Stimulated activated CD8-positive, alpha-beta memory T cell treated with anti-CD3 and anti-CD28 coated beads, Interleukin-12 subunit alpha, Interleukin-12 subunit beta, amount 100 ng/mL, for 24 hours (primary cell): ENCODE measurements around the gene RAB26.

ENCODE experiments used
- DNase-seq: peaks from one replicate; pipeline ENCODE4 v3.0.0-alpha.2; 2020; ENCODE audit errors: extremely low read depth

RAB26 gene

DNA sequence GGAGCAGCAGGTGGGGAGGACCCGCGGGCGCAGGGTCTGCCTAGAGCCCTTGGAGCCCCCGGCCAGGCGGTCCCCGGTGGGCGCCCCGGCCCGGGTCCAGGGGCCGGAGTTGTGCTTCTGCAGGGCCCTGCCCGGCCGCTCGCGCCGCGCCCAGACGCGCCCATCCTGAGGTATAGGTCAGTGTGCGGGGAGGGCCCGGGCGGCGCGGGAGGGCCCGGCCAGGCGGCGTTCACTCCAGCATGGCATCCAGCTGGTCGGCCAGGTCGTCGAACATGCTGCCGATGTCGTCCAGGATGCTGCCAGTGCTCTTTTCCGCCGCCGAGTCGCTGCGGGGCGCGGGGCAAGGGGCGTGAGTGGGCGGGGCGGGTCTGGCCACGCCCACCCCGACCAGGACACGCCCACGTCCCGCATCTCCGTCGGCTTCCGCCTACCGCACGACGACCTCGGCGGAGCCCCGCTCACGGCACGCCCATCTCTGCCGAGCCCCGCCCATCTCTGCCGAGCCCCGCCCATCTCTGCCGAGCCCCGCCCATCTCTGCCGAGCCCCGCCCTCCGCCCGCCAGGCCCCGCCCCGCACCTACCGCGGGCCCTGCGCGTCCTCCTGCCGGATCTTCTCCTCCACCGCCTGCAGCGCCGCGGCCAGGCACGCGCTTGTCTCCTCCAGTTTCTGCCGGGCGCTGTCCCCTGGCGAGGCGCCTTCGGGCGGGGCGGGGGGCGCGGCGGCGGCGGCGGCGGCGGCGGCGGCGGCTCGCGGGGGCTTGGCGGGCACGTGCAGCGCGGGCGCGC lies 30.1 kb downstream of the RAB26 start:
- DNase-seq, result no peak

DNA sequence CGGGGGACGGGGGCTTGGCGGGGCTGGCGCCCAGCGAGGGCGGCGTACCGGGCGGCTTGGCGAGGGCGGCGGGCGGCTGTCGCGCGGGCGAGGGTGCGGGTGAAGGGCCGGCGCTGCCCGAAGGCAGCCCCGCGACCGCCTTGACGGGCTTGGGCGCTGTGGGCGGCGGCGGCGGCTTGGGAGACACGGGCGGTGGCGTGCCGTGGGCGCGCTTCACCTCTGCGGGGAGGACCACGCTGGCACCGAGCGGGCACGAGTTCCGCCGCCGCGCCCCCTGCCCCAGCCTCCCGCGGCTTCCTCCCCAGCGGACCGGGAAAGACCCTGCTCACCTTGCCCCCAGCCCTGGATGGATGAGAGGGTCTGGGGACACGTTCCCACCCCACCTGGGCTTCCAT lies 30.7 kb downstream of the RAB26 start:
- no peak for DNase-seq

- no peak for DNase-seq
Observed at GRCh38 chr16:2179576-2179975, 31.2 kb downstream of the RAB26 start.

DNA sequence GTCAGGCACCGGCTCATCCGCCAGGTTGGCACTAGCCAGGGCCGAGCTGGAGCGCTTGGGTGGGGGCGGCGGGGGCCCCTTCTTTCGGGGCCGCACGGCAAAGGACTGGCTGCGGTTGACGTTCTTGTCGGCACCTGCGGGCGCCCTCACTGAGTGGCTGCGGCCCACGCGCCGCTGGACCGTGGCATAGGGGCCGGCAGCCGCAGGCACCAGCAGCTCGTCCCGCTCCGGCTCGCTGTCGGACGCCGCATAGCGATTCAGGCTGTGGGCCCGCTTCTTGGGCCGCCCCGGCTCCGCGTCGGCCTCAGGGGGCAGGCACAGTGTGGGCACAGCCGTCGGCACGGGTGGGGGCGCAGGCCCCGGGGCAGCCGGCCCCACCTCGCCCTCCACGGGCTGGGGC lies 32.0 kb downstream of the RAB26 start:
- no peak for DNase-seq

DNA sequence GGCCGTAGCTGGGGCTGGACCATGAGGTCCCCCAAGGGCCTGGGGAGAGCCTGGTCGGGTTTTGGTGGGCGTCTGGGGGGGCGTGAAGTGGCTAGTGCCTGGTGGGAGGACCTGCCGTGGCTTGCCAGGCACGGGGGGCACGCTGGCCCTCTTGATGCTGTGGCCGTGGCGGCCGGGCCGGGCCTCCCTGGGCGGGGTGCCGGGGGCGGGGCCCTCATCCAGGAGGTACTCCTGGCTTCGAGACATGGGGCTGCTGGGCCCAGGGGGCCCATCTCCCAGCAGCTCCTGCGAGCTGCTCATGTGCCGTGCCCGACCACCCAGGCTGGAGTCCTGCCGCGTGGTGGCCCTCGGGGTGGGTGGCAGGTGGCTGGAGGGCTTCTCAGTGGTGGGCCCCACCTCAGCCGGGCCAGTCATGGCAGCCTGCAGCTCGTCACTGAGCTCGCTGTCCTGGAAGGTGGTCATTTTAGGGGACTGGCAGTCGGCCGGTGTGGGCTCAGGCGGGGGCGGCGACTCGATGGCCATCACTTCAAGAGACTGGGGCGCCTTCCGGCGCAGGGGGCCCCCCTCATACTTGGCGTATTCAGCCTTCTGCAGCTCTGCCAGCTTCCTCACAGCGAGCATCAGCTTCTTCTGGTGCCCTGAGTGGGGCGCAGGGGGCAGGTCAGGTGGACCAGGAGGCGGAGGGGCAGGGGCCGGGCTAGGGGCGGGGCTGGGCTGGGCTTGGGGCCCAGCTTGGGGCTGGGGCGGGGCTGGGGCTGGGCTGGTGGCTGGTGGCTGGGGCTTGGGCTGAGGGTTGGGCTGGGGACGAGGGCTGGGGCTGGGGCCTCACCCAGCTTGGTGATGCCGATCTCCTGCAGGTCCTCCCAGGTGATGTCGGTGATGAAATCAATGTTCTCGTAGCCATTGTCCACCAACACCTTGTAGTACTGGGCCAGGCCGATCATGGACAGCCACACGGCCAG lies 32.8 kb downstream of the RAB26 start:
- DNase-seq, result no peak

- DNase-seq, result no peak
Observed at GRCh38 chr16:2181952-2182351, 33.5 kb downstream of the RAB26 start.

GRCh38 chr16:2183671-2184070 lies 35.2 kb downstream of the RAB26 start:
- DNase-seq, result no peak

DNA sequence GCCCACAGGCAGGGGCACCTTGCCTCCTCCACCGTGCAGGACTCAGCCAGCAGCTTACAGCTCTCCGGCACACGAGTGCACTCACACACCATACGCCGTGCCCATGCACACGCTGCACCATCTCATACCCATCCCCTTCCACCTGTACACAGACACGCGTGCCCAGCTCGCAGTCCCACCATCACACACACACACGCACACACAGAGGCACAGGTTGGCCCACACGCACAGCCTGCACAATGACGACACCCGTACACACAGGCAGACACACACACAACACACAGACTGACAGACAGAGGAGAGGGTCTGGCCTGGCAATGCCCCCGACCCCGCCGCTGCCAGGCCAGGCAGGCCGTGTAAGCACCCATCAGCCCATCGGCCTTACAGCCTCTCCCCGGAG lies 35.9 kb downstream of the RAB26 start:
- no peak for DNase-seq

- no peak for DNase-seq
Observed at GRCh38 chr16:2184962-2185361, 36.5 kb downstream of the RAB26 start.

- DNase-seq, result no peak
Observed at GRCh38 chr16:2186064-2186463, 37.6 kb downstream of the RAB26 start.

DNA sequence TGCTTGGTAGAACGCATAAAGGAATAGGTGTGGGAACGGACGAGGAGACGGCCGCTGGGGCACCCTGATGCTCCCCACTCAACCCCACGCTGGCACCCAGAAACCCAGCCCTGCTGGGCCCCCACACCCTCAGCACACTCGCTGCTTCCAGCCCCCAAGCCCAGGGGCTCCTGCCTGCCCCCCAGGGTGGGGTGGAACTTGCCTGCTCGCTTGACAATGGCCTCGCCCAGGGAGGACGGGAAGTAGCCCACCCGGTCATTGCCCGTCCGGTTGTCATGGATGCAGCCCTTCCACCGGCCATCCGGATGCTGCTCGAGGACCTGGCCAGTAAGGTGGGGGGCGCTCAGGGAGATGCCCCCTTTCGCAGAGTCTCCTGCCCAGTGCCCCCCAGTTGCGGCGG lies 38.1 kb downstream of the RAB26 start:
- DNase-seq, result no peak

DNA sequence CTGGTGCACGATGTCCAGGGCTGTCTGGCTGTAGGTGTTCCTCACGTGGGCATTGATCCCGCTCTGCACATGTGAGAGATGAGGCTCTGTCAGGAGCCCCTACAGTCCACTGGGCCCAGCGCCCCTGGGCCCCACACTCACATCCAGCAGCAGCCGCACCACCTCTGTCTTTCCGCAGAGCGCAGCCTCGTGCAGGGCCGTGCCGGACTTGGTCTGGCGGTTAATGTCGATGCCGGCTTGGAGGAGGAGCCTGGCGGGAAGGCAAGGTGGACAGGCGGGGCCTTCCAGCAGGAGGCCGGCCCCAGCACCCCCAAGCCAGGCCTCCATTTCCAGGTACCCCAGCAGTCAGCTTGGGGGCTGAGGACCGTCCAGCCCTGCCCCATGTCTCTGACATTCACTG lies 38.8 kb downstream of the RAB26 start:
- DNase-seq, result no peak

DNA sequence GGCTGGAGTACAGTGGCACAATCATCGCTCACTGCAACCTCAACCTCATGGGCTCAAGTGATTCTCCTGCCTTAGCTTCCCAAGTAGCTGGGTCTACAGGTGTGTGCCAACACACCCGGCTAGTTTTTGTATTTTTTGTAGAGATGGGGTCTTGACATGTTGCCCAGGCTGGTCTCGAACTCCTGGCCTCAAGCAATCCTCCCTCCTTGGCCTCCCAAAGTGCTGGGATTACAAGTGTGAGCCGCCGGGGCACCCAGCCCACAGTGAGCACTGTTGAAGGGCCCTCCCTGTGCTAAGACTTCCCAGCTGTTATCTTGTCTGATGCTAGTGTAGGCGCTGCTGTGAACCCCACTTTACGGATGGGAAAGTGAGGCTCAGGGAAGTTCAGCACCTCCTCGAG lies 40.0 kb downstream of the RAB26 start:
- DNase-seq, result no peak

GRCh38 chr16:2189252-2189893 lies 40.9 kb downstream of the RAB26 start:
- DNase-seq, result no peak

GRCh38 chr16:2190002-2190658 lies 41.7 kb downstream of the RAB26 start:
- DNase-seq, result no peak

DNA sequence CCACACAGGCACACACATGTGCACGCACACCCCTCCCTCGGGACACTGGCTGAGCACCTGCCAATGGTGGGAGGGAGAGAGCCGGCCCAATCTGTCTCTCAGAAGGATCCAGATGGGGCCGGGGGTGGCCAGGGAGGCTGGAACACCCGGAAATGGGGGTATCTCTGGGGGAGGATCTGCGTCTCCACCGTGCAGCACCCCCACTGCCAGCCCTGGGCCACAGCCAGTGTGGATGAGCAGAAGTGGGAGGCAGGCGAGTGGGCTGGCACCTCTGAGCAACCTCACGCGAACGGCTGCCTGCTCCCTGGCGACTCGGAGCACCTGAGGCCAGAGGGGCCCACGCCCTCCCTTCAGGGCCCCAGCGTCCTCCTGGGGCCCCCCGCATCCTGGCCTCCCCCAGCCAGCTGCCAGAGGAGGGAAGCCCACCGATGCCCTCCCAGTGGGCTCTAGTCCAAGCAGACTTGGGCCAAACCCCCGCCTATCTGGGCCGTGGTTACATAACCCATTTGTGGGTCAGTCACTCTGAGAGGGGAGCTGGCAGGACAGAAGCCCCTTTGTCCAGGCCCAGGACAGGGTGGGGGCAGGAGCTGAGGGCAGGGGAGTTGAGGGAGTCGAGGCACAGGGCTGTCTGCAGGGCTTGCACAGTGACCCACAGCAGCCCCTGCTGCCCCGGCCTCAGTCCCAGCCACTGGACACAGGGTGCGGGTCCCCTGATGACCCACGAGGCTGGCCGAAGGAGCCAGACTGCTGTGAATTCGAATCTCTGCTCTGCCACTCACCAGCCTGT lies 42.4 kb downstream of the RAB26 start:
- DNase-seq, result no peak

DNA sequence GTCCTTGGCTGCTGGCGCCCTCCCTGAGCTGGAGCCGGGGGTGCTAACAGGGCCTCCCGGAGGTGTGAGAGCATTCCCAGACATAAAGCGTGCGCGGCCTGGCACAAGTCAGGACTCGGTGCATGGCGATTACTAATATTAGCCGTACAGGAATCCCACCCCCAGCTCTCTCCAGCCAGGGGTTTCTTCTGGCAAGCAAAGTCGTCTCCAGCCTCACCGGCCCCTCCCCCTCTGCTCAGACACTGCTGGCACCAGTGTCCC lies 43.0 kb downstream of the RAB26 start:
- no peak for DNase-seq

DNA sequence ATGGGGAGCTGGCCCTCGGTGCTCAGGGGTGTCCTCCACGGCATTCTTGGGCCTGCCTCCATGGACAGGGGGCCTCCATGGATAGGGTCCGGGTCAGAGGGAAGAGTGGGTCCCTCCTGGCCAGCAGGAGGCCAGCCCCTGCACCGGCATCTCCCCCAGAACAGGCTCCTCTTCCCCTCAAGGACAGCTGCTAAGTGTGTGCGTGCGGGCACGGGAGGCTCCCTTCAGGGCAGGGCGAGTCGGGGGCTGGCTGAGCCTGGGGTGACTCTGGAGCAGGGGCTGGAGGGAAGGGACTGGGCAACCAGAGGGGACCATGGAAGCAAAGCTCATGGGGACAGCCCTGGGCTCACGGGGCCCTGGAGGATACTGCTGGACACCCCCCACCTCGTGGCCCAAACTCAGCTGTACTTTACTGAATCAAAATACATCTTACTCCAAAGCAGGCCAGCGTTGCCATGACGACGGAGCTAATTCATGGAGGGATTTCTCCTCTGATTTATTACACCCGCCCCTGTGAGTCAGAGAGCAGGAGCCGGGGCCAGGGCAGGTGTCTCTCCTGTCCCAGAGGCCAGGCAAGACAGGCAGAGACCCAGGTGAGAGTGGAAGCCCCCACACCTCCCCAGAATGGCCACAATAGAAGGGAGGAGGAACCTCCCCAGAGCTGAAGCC lies 45.9 kb downstream of the RAB26 start:
- DNase-seq, result no peak

DNA sequence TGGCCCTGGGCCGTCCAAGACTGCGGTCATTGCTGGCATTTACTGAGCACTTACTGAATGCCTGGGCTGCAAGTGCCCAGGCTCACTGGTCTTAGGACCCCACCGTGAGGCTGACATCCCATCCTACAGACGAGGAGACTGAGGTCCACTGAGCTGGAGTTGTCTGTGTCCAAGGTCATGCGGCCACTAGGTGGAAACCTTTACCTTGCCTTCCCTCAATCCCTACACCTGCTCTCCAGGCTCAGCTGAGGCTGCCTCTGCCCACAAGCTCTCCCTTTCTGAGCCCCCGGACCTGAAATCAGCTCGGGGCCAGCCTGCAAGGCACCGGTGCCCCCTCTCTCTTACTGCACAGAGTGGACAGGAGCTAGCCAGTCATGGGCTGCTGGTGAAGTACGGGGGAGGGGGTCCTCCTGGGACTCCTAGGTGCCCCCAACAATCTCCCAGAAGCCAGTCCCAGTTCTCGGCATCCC lies 46.5 kb downstream of the RAB26 start:
- DNase-seq, result no peak

DNA sequence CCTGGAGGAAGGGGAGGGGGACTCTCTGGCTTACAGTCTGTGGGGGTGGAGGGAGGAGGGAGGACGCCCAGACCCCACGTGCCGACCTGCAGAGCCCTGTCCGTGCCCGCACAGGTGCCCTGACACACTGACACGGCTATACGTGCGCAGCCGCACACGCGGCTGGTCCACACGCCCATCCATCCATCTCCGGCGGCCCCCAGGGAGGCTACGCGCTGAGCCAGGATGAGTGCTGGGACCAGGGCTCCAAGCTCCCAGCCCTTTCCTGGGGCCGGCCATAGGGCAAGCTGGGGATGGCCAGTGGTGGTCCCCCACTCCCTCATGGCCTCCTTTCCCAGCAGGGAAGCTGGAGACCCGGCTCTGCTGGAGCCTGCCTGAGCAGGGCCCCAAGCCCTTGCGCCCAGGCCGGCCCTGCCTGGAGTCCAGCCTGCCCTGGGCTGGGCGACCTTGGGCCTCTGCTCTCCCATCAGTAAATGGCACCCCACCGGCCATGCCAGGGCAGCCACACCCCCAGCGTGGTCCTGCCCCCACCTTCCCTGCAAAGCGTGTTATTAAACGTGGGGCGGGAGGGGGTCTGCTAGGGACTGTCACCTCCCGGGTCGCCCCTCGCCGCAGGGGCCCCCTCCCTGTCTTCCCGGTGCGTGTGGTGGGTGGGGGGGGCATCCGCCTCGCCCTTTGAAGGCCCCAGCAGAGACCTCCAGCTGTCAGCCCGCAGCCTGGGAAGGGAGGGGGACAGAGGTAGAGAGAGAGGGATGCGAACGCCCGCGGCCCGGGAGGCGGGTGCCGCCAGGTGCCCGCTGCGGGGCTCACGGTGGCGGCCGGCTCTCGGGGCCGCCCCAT lies 47.1 kb downstream of the RAB26 start:
- DNase-seq, result no peak
